ENCODE data around the gene TYW3.
"Not testable (repeated sequence)": the region's sequence is repeated elsewhere in the genome, so short reads cannot be mapped to it uniquely, and the experiment has no call there.

The TYW3 gene

DNA sequence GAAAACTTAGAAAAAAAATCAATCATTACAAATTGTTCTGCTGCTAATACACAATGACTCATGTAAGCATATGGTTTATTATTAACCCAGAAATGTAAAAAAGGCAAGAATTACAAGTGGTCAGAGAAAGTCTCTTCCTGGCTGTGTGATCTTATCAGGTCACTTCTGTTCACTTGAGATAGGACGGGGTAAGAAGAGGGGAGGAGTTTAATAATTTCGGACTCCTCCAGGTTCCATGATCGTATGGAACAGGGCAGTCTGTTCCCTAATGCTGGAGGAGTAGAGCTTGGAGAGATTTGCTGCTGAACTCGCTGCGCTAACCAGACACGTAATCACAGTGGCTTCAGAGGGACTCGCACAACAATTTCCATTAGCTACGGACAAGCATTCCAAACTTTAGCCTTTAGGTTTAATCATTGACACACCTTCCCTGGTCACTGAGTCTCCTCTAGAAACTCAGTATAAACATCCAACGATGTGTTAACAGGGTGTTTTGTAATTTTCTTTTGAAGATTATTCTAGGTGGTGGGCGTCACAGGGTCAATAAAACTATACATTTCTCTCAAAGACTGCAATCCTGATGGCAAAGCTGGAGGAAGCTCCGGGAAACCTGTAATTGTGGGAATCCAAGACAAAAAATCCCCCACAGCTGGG, 1.4 kb upstream of the TYW3 start:
- DNase-seq (ENCODE audit: low read depth): no peak

GRCh38 chr1:74732071-74732946, 643 bp upstream of the TYW3 start:
- not testable (repeated sequence) for DNase-seq (ENCODE audit: low read depth)

DNA sequence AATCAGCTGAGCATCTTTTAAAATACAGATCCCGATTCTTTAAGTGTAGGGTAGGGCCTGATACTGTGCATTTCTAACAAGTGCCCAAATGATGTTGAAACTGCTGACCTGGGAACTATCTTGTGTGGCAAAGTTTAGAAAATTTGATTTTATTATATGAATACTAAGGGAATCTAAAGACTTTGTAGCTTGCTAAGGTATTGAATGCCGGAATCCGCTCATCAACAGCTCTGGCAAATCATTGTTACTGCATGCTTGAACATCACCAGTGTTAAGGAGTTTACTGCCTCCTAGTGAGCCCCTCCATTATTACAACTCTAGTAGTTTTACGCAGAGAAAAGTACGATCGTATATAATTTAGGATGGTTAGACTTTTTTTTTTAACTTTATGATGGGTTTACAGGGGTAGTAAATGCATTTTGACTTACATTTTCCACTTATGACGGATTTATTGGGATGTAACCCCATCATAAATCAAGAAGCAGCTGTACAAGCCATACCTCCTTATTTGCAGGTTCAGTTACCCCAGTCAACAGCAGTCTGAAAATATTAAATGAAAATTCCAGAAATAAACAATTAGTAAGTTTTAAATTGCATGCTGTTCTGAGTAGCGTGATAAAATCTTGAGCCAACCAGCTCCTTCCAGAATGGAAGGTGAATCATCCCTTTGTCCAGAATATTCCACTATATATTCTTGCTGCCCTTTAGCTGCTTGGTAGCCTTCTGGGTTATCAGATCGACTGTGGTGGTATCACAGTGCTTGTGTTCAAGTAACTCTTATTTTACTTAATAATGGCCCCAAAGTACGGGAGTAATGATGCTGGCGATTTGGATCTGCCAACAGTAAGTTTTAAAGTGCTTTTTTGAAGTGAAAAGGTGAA, 892 bp downstream of the TYW3 start:
- peak; percentile 44 for DNase-seq (ENCODE audit: low read depth)

DNA sequence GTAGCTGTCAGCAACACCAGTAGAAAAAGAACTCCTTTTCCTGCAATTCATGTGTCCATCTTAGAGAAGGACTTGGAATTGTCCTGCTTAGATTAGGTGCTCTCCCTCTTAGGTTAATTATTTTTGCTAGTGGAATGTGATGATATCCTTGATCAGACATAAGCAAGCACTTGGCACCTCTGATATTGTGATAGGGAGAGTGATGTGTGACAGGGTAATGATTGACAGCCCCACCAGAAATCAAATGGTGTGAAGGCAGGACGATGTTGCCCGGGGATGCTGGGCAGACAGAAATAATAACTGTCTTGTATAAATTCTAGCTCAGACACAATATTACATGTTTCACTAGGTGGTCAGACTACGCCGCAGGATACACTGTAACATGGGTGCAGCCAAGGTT, 4.4 kb downstream of the TYW3 start:
- DNase-seq (ENCODE audit: low read depth): no peak

- DNase-seq (ENCODE audit: low read depth): not testable (repeated sequence)
These were observed 7.5 kb downstream of the TYW3 start for GRCh38 chr1:74740307-74740980.

DNA sequence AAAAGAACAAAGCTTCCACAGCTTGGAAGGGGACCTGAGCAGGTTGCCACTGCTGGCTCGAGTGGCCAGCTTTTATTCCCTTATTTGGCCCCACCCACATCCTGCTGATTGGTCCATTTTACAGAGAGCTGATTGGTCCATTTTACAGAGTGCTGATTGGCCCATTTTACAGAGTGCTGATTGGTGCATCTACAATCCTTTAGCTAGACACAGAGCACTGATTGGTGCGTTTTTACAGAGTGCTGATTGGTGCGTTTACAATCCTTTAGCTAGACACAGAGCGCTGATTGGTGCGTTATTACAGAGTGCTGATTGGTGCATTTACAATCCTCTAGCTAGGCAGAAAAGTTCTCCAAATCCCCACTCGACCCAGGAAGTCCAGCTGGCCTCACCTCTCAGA, 12.3 kb downstream of the TYW3 start:
- DNase-seq (ENCODE audit: low read depth): not testable (repeated sequence)

GRCh38 chr1:74748960-74749359, 16.0 kb downstream of the TYW3 start:
- no peak for DNase-seq (ENCODE audit: low read depth)

GRCh38 chr1:74753104-74753503, 20.2 kb downstream of the TYW3 start:
- no peak for DNase-seq (ENCODE audit: low read depth)

DNA sequence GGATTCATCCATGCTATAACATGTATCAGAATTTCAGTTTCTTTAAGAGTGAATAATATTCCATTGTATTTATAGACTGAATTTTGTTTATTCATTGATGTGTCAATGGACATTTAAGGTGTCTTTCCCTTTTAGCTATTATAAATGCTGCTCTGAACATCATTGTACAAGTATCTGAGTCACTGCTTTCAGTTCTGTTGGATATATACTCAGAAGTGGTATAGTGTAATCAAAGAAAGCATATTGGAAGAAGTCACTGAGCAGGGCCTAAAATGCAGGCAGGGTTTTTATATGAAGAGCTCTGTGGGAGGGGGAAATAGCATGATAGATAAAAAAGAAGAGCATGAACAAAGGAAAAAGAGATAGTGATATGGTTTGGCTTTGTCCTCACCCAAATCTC, 22.5 kb downstream of the TYW3 start:
- no peak for DNase-seq (ENCODE audit: low read depth)

GRCh38 chr1:74756650-74757049, 23.7 kb downstream of the TYW3 start:
- not testable (repeated sequence) for DNase-seq (ENCODE audit: low read depth)

GRCh38 chr1:74763807-74764206, 30.9 kb downstream of the TYW3 start:
- DNase-seq (ENCODE audit: low read depth): no peak

DNA sequence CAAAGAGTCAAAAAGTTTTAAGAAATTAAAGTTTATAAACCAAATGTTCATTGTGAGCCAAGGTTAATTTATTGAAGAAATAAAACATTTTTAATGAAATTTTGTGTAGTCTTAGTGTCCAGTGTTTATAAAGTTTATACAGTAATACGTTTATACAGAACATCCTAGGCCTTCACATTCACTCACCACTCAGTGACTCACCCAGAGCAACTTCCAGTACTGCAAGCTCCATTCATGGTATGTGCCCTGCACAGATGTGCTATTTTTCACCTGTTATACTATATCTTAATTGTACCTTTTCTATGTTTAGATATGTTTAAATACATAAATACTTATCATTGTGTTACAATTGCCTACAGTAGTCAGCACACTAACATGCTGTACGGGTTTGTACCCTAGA, 33.6 kb downstream of the TYW3 start:
- no peak for DNase-seq (ENCODE audit: low read depth)

- DNase-seq (ENCODE audit: low read depth): no peak
These were observed 34.5 kb downstream of the TYW3 start for GRCh38 chr1:74767490-74767889.

DNA sequence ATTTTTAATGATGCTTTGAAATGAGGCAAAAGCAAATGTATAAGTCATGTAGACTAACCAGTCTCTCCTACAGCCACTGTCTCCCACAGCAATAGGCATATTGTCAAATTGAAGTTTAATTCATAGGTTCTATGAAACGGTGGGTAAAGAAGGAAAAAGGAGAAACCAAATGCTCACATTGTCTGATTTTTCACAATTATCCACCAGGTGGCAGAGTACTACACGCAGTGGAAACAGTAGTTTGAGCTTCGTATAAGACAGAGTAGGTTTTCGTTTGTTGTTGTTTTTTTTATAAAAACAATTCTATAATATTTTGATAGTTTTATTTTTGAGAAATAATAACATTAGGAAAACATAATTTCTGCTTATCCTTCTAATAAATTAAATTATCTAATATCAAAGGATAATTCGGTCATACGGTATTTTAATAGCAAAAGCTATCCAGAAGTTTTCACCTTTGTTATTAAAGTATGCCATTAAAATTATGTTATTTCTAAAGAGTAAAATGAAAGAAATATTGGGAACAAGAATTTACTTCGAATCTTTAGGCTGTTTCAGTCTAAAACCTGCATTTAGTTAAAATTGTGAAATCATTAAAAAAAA, 39.1 kb downstream of the TYW3 start:
- DNase-seq (ENCODE audit: low read depth): peak; percentile 18

DNA sequence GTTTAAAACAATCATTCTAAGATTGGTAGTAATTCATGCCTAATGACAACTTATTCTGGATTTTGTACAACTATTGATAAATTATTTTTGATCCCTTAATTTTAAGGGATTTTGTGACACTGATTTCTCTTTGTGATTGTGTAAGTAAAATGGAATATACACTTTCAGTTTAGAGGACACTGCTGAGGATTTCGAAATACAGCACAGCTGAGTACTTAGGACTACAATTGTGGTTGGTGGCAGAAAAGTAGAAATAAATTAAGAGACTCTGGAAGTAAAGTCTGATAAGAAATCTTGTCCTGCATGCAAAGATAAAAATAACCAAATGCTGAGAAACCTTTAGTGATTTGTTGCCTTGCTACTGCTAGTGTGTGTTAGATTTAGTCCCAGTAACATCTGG, 40.0 kb downstream of the TYW3 start:
- DNase-seq (ENCODE audit: low read depth): no peak

- DNase-seq (ENCODE audit: low read depth): no peak
These were observed 40.6 kb downstream of the TYW3 start for GRCh38 chr1:74773582-74773981.

- no peak for DNase-seq (ENCODE audit: low read depth)
These were observed 42.8 kb downstream of the TYW3 start for GRCh38 chr1:74775735-74776134.

- DNase-seq (ENCODE audit: low read depth): no peak
These were observed 44.6 kb downstream of the TYW3 start for GRCh38 chr1:74777525-74777924.

GRCh38 chr1:74779750-74780149, 46.8 kb downstream of the TYW3 start:
- DNase-seq (ENCODE audit: low read depth): no peak

- no peak for DNase-seq (ENCODE audit: low read depth)
These were observed 47.6 kb downstream of the TYW3 start for GRCh38 chr1:74780594-74780993.

DNA sequence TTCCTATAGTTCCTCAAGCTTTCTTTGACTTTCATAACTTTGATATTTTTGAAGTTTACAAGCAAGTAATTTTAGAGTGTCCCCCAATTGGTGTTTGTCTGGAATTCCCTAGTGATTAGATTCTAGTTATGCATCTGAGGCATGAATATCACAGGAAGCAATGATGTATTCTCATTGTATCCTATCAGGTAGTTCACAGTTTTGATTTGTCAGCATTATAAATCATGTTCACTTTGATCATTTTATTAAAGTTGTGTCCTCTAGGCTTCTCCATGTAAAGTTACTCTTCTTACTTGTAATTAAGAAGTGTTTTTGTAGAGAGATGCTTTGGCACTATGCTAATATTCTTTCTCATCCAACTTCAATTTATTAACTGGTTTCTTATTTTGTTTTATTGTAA, 53.0 kb downstream of the TYW3 start:
- no peak for DNase-seq (ENCODE audit: low read depth)

DNA sequence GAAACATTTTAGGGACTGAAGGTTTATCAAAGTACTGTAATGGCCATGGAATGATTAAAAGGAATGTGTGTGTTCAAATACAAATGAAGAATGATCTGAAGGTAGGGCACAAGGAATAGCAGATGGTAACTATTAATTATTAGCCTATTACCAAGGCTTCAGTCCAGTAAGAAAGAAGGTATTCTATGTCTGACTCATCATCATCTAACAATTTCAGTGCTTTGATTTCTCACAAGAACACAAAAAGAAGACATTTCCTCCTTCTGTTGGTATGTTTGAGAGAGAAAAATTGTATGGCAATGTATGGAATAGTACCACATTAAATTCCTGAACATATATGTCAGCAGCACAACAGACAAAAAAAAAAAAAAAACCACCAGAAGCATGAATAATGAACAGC, 57.5 kb downstream of the TYW3 start:
- no peak for DNase-seq (ENCODE audit: low read depth)

Measured in GM04504 (cell line).